Epithelial cell of proximal tubule (primary cell): ENCODE data around the gene DVL2. TPM values are rescaled to one million over a fixed set of nuclear protein-coding genes. Genes with fewer than 3 reads are reported as not detected.
"Not testable (repeated sequence)": the region's sequence is repeated elsewhere in the genome, so short reads cannot be mapped to it uniquely, and the experiment has no call there.

Experiments used
- DNase-seq: peaks from one replicate; pipeline ENCODE4 v3.0.0-alpha.2; 2011; ENCODE audit warnings: low read depth
- H3K4me3 ChIP-seq: 2 replicates; pipeline ENCODE4 v1.5.1; 2011; ENCODE audit warnings: low read depth, mild to moderate bottlenecking, low read length
- total RNA-seq: library from RNA; depleted of rRNA; stranded (reverse); fragments of >200 nt; gene quantifications from 2 replicates; pipeline ENCODE4 v1.2.3, GENCODE V29; 2015
- TF ChIP-seq, protein P1 (sequence below): conservative IDR thresholded peaks from 2 replicates; pipeline ENCODE4 v1.5.1; 2012; ENCODE audit warnings: low read depth, mild to moderate bottlenecking, low read length

Gene DVL2
- total RNA-seq, 1 donor from 2014 or later: 46.5 TPM

DNA sequence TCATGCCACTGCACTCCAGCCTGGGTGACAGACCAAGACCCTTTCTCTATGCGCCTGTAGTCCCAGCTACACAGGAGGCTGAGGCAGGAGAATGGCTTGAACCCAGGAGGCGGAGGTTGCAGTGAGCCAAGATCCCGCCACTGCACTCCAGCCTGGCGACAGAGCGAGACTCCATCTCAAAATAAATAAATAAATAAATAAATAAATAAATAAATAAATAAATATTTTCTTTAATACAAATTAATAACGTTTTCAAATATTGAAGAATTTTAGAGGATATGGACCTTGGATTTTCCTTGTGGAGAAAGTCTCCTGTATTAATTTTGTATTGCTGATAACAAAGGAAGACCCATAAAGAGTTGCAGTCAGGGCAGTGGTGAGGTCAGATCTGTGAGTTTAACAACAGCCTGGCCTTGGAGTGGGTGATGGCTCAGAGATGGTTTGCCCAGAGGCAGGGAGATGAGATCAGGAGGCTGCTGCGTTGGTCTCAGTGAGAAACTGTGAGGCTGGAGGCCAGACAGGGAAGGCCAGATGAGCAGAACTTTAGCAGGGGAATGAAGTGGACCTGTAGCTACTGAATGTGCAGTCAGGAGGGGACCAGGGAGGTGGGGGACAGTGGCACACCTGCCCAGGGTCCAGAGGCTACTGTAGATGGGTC is 50.8 kb downstream of the DVL2 start:
- DNase-seq: no peak
- TF ChIP-seq, protein P1, sequence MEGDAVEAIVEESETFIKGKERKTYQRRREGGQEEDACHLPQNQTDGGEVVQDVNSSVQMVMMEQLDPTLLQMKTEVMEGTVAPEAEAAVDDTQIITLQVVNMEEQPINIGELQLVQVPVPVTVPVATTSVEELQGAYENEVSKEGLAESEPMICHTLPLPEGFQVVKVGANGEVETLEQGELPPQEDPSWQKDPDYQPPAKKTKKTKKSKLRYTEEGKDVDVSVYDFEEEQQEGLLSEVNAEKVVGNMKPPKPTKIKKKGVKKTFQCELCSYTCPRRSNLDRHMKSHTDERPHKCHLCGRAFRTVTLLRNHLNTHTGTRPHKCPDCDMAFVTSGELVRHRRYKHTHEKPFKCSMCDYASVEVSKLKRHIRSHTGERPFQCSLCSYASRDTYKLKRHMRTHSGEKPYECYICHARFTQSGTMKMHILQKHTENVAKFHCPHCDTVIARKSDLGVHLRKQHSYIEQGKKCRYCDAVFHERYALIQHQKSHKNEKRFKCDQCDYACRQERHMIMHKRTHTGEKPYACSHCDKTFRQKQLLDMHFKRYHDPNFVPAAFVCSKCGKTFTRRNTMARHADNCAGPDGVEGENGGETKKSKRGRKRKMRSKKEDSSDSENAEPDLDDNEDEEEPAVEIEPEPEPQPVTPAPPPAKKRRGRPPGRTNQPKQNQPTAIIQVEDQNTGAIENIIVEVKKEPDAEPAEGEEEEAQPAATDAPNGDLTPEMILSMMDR: no peak
- H3K4me3 ChIP-seq: no peak overlapping the region

DNA sequence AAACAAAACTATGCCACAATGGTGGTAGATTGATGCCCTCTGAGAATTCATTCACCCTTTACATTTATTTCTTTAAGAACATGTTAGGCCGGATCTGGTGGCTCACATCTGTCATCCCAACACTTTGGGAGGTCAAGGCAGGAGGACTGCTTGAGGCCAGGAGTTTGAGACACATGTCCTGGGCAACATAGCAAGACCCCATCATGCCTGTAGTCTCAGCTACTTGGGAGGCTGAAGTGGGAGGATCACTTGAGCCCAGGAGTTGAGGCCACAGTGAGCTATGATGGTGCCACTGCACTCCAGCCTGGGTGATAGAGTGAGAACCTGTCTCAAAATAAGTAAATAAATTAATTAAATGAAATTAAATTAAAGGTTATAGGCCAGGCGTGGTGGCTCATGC is 52.2 kb downstream of the DVL2 start:
- not testable (repeated sequence) for DNase-seq, H3K4me3 ChIP-seq

DNA sequence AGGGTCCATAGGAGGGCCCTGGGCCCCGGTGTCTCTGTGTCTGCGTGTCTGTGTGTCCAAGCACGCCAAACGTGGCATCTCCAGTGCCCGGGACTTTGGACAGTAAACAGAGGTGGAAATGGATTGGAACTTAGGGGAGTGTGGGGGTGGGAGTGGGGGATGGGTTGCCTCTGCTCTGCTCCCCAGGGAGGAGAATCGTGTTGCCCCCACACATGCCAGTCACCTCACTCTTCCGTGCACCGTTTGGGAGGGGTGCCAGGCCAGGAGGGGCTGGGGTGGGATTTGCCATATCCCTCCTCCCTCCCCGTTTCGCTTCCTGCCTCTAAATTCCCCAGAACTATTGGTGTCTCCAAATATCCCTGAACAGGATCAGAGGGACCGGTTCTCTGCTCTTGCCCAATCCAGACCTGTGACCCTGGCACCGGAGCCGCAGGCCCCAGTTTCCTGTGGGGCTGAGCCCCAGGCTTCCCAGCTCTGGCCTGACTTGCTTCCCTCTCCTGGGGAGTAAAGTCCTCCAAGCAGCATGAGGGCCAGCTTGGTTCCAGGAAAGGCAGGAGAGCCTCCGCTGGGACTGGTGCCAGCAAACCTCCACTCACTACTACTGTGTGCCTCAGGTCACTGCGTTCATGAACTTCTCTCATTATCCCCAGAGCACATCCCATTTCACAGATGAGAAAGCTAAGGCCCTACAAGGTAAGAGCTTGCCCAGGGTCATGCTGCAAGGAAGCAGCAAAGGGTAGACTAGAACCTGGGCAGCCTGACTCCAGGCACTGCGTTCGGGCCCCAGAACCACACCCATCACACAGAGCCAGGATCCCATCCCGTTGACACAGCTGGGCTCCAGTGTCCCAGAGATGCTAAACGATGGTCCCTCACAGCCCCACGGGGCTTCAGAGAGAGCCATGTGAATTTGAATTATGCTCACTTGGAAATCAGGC is 54.7 kb downstream of the DVL2 start, which contains the start of gene ASGR1:
Gene ASGR1, minus strand, starts transcription at position 54 of the 938 bp plus-strand sequence. CDS start 807 bp downstream, outside the sequence.
- TF ChIP-seq, protein P1: no peak
- no peak for DNase-seq
- H3K4me3 ChIP-seq: no peak within 1 kb of the TSS

DNA sequence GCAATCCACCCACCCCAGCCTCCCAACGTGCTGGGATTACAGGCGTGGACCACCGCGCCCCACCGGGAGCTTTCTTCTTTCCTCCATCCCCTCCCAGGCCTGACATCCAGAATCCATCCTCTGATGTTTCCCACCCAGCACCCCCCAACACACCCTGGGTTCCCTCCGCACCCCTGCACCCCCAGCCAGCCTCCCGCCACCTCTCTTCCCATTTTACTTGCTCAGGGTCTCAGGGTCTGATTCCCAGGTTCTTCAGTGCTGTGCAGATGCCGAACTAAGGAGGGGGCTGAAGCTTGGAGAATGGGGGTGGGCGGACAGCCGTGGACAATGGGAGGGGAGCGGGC is 55.4 kb downstream of the DVL2 start:
- TF ChIP-seq, protein P1: no peak
- DNase-seq: no peak
- no peak overlapping the region for H3K4me3 ChIP-seq

DNA sequence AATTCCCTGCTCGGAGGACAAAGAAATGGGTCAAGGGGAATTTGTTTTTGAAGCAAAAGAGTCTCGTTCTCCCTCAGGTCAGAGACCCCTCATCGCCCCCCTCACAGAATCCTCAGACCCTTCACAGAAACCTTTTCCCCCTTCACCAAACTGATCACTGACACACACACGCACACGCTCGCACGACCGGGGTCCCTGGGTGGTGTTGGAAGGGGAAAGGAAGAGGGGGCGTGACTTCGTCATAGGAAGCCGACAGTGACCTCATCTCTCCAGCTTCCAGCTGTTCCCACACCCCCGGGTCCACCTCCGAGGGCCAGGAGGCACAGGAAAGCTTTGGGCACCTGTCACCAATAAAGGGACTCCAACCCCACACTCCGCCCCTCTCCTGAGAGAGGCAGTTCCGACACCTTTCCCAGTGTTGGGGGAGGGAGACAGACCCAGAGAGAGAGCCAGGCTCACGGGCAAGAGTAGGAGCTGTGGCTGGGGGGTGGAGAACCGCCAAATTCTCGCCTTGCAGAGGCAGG is 56.3 kb downstream of the DVL2 start:
- no peak for DNase-seq
- H3K4me3 ChIP-seq: peak overlapping the region; percentile 51
- TF ChIP-seq, protein P1: no peak

DNA sequence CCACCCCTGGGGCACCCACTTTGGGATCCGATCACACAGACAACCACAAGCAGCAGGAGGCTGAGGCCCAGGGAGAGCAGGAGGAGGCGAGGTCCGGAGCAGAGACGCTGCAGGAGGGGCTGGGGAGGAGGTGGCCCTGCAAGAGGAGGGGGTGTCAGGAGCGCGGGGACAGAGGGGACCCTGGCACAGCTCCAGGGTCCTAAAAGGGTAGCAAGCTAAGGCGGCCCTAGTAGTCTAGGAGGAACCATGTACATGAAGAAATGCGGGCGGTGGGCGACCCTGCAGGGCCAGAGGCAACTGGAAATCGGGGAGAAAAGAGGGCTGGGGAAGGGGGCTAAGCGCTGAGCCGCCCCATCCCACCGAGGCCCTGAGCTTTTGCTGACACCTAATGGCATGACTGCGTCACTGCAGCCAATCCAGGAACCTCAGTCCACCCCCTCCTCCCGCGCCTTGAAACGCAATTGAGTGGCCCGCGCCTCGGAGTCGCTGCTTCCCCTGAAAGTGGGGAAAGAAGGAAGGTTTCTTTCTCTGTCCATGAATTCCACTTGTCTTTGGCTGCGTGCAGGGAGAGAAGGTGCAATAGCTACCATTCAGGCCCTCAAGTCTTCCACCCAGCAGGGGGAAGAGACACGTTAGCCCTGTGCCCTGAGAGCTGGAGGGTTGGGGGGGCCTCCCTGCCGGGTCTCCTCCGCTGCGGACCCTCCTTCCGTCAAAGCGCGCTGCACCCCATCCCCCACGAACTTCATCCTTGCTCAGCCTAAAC is 56.9 kb downstream of the DVL2 start:
- peak overlapping the region; percentile 51 for H3K4me3 ChIP-seq
- DNase-seq: no peak
- TF ChIP-seq, protein P1: peak; percentile 79

DNA sequence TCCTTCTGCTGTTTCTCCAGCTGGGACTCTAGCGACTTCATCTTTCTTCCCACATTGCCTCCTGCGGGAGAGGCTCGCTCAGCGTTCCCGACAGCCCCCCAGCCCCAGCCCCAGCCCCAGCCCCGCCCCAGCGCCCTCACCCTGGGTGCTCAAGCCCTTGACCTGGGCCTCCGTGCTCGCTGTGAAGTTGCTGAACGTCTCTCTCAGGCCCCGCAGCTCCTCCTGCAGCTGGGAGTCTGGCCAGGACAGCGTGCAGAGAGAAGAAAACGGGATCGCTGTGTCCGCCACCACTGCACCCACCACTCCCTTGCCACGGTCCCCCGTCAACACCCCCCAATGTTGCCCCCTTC is 57.5 kb downstream of the DVL2 start:
- no peak for DNase-seq
- no peak overlapping the region for H3K4me3 ChIP-seq
- TF ChIP-seq, protein P1: no peak
